Astrocyte (in vitro differentiated cells and primary cell): ENCODE measurements around the gene CRELD2. TPM values are rescaled to one million over a fixed set of nuclear protein-coding genes. Genes with fewer than 3 reads are reported as not detected.

ENCODE experiments used
- DNase-seq: peaks from one replicate; pipeline ENCODE4 v3.0.0-alpha.2; 2010; ENCODE audit warnings: low read depth
- FAIRE-seq: peaks from 2 replicates; lab custom pipeline; 2011; peaks lifted over from hg19 to GRCh38; lab: Jason Lieb, UNC
- H2AFZ ChIP-seq: 2 replicates; pipeline ENCODE4 v1.6.0; 2012; ENCODE audit warnings: low read depth, low read length, inconsistent platforms
- H3K27ac ChIP-seq: 2 replicates; pipeline ENCODE4 v1.5.1; 2011; ENCODE audit warnings: low read depth, low read length, inconsistent platforms
- H3K27me3 ChIP-seq: 2 replicates; pipeline ENCODE4 v1.6.0; 2011; ENCODE audit warnings: low read length, inconsistent platforms; ENCODE audit not compliant: insufficient read depth
- H3K36me3 ChIP-seq: 2 replicates; pipeline ENCODE4 v1.5.1; 2011; ENCODE audit warnings: low read length, inconsistent platforms; ENCODE audit not compliant: insufficient read depth
- H3K4me1 ChIP-seq: 2 replicates; pipeline ENCODE4 v1.5.1; 2011; ENCODE audit warnings: low read length, inconsistent platforms; ENCODE audit not compliant: insufficient read depth
- H3K4me2 ChIP-seq: 2 replicates; pipeline ENCODE4 v1.6.0; 2012; ENCODE audit warnings: low read length, inconsistent platforms
- H3K4me3 ChIP-seq: 2 replicates; pipeline ENCODE4 v1.5.1; 2011; ENCODE audit warnings: low read depth, mild to moderate bottlenecking, low read length, inconsistent platforms; ENCODE audit not compliant: insufficient read depth
- H3K79me2 ChIP-seq: 2 replicates; pipeline ENCODE4 v1.6.0; 2012; ENCODE audit warnings: mild to moderate bottlenecking, low read length, inconsistent platforms; ENCODE audit not compliant: insufficient read depth
- H3K9ac ChIP-seq: 2 replicates; pipeline ENCODE4 v1.6.0; 2012; ENCODE audit warnings: mild to moderate bottlenecking, low read length, inconsistent platforms
- H3K9me3 ChIP-seq: 2 replicates; pipeline ENCODE4 v1.5.1; 2012; ENCODE audit warnings: low read depth, mild to moderate bottlenecking, low read length, inconsistent platforms; ENCODE audit not compliant: insufficient read depth
- H4K20me1 ChIP-seq: 2 replicates; pipeline ENCODE4 v1.6.0; 2012; ENCODE audit warnings: low read length, inconsistent platforms; ENCODE audit not compliant: insufficient read depth
- H3K27ac Mint-ChIP-seq: one replicate; pipeline ENCODE4 v1.8.0; 2021; ENCODE audit warnings: mild to moderate bottlenecking, mixed read lengths; ENCODE audit not compliant: unreplicated experiment
- H3K27me3 Mint-ChIP-seq: one replicate; pipeline ENCODE4 v1.8.0; 2021; ENCODE audit warnings: low read depth, mixed read lengths; ENCODE audit not compliant: unreplicated experiment
- H3K36me3 Mint-ChIP-seq: one replicate; pipeline ENCODE4 v1.8.0; 2021; ENCODE audit warnings: low read depth, mixed read lengths; ENCODE audit not compliant: unreplicated experiment
- H3K4me1 Mint-ChIP-seq: one replicate; pipeline ENCODE4 v1.8.0; 2021; ENCODE audit warnings: low read depth, mixed read lengths; ENCODE audit not compliant: unreplicated experiment
- H3K4me3 Mint-ChIP-seq: one replicate; pipeline ENCODE4 v1.8.0; 2021; ENCODE audit warnings: mild to moderate bottlenecking, moderate library complexity, mixed read lengths; ENCODE audit not compliant: unreplicated experiment
- H3K9me3 Mint-ChIP-seq: one replicate; pipeline ENCODE4 v1.8.0; 2021; ENCODE audit warnings: mild to moderate bottlenecking, mixed read lengths; ENCODE audit not compliant: unreplicated experiment
- EZH2 ChIP-seq: IDR thresholded peaks from 2 replicates; pipeline ENCODE4 v1.6.1; 2012; ENCODE audit warnings: mild to moderate bottlenecking, low read length, inconsistent platforms; ENCODE audit not compliant: insufficient read depth
- total RNA-seq: library from RNA; stranded (reverse); gene quantifications from 2 replicates; pipeline ENCODE4 v1.2.1, GENCODE V29; 2021
- TF ChIP-seq, protein P1 (sequence below): IDR thresholded peaks from 2 replicates; pipeline ENCODE4 v1.5.1; 2011; ENCODE audit warnings: low read depth, mild to moderate bottlenecking, inconsistent platforms, low read length, moderate library complexity; ENCODE audit not compliant: insufficient read depth

Gene CRELD2
- total RNA-seq, 1 donor from 2014 or later: 49.6 TPM

DNA sequence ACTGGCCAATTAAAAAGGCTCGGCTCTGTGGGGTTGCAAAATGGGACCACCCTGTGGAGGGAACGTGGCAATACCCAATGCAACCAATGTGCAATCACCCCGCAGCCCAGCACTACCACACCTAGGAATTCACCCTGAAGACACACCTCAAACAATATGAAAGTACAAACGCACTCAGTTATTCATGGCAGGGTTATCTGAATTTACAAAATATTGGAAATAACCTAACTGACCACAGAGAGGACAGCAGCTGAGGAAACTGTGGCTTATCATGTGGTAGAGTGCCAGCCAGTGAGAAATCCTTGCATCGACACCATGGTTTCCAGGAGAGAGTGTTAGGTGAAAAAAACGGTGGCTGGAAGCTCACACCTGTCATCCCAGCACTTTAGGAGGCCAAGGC, 18.9 kb upstream of the CRELD2 start:
- Mint-ChIP-seq H3K36me3 (peaks cover 18% of the 10 kb centered on the region), H3K4me1 (no peaks in the 10 kb centered on the region), H3K9me3 (peaks cover 2% of the 10 kb centered on the region), H3K4me3 (no peak overlapping the region), H3K27ac (no peak overlapping the region), H3K27me3 (no peaks in the 10 kb centered on the region)
- H3K9ac ChIP-seq: no peak overlapping the region
- H4K20me1 ChIP-seq: peaks cover 39% of the 10 kb centered on the region
- no peak for TF ChIP-seq EZH2
- TF ChIP-seq, protein P1, sequence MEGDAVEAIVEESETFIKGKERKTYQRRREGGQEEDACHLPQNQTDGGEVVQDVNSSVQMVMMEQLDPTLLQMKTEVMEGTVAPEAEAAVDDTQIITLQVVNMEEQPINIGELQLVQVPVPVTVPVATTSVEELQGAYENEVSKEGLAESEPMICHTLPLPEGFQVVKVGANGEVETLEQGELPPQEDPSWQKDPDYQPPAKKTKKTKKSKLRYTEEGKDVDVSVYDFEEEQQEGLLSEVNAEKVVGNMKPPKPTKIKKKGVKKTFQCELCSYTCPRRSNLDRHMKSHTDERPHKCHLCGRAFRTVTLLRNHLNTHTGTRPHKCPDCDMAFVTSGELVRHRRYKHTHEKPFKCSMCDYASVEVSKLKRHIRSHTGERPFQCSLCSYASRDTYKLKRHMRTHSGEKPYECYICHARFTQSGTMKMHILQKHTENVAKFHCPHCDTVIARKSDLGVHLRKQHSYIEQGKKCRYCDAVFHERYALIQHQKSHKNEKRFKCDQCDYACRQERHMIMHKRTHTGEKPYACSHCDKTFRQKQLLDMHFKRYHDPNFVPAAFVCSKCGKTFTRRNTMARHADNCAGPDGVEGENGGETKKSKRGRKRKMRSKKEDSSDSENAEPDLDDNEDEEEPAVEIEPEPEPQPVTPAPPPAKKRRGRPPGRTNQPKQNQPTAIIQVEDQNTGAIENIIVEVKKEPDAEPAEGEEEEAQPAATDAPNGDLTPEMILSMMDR: no peak
- H3K4me1 ChIP-seq: no peaks in the 10 kb centered on the region
- no peaks in the 10 kb centered on the region for H3K27me3 ChIP-seq
- no peak overlapping the region for H3K4me3 ChIP-seq
- no peaks in the 10 kb centered on the region for H3K79me2 ChIP-seq
- no peak for DNase-seq
- H3K36me3 ChIP-seq: peaks cover 8% of the 10 kb centered on the region
- H3K27ac ChIP-seq: no peak overlapping the region
- H3K4me2 ChIP-seq: no peak overlapping the region
- H2AFZ ChIP-seq: no peak overlapping the region
- no peak for FAIRE-seq
- peaks cover 4% of the 10 kb centered on the region for H3K9me3 ChIP-seq

DNA sequence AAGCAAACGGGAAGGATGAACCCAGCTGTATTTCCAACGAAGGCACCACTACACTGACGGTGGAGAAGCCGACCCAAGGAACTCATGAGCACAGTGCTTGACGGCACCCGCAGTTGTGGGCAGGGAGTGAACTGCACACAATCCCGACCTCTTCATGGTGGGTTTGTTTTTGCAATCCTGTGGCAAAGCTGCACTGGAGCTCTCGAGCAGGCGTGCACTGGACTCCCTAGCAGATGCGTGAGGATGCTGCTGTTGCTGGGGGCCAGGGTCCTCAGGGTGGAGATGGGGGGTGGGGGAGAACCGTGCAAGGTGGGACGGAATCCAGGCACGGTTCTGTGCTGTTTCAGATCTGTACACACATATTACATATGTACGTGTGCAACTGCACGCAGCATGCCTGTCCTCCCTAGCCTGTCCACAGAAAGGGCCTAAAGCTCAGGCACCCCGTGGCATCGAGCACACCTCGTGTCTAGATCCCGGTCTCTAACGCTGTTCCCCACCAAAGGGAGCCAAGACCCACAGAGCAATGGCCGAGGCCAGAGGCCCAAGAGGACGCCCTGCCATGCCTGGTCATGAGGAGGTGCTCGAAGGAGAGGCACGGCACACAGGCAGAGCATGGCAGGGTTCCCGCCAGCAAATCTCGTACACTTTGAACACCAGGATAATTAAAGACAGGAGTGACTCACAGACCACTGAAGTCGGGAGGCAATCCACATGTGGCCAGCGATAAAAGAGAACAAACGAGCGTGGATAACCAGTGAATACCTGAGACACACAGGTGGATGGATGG, 17.8 kb upstream of the CRELD2 start:
- H3K4me2 ChIP-seq: no peak overlapping the region
- TF ChIP-seq, protein P1: no peak
- TF ChIP-seq EZH2: no peak
- H3K9me3 ChIP-seq: peaks cover 4% of the 10 kb centered on the region
- H3K36me3 ChIP-seq: peaks cover 8% of the 10 kb centered on the region
- H3K27ac ChIP-seq: no peak overlapping the region
- H2AFZ ChIP-seq: no peak overlapping the region
- H3K4me1 Mint-ChIP-seq: no peaks in the 10 kb centered on the region
- peak overlapping the region; percentile 12 for H3K27ac Mint-ChIP-seq
- H3K9ac ChIP-seq: no peak overlapping the region
- H3K27me3 ChIP-seq: no peaks in the 10 kb centered on the region
- no peak for FAIRE-seq
- H3K4me3 Mint-ChIP-seq: no peak overlapping the region
- no peaks in the 10 kb centered on the region for H3K4me1 ChIP-seq
- DNase-seq: no peak
- peaks cover 48% of the 10 kb centered on the region for H4K20me1 ChIP-seq
- H3K9me3 Mint-ChIP-seq: peaks cover 2% of the 10 kb centered on the region
- H3K79me2 ChIP-seq: no peaks in the 10 kb centered on the region
- H3K4me3 ChIP-seq: no peak overlapping the region
- H3K36me3 Mint-ChIP-seq: peaks cover 18% of the 10 kb centered on the region
- no peaks in the 10 kb centered on the region for H3K27me3 Mint-ChIP-seq

- no peak for TF ChIP-seq EZH2
- TF ChIP-seq, protein P1: no peak
- FAIRE-seq (no peak), DNase-seq (no peak)
- Mint-ChIP-seq H3K4me1 (no peaks in the 10 kb centered on the region), H3K4me3 (no peak overlapping the region), H3K27ac (no peak overlapping the region), H3K36me3 (peaks cover 17% of the 10 kb centered on the region), H3K9me3 (peaks cover 2% of the 10 kb centered on the region), H3K27me3 (no peaks in the 10 kb centered on the region)
- no peak overlapping the region for H3K4me3 ChIP-seq
- H4K20me1 ChIP-seq: peaks cover 50% of the 10 kb centered on the region
- H3K9ac ChIP-seq: no peak overlapping the region
- H2AFZ ChIP-seq: no peak overlapping the region
- H3K79me2 ChIP-seq: no peaks in the 10 kb centered on the region
- H3K27me3 ChIP-seq: no peaks in the 10 kb centered on the region
- no peak overlapping the region for H3K4me2 ChIP-seq
- H3K27ac ChIP-seq: no peak overlapping the region
- H3K4me1 ChIP-seq: no peaks in the 10 kb centered on the region
- peaks cover 8% of the 10 kb centered on the region for H3K36me3 ChIP-seq
- H3K9me3 ChIP-seq: peaks cover 4% of the 10 kb centered on the region
Observed at GRCh38 chr22:49901457-49901856, 17.0 kb upstream of the CRELD2 start.
